Thymus (tissue), 11 donors: ENCODE measurements around the gene CPNE6. TPM values are rescaled to one million over a fixed set of nuclear protein-coding genes. Genes with fewer than 3 reads are reported as not detected.

Source experiments
- DNase-seq, 9 donors: peaks; one replicate each; pipeline ENCODE4 v3.0.0-alpha.2; 2013; ENCODE audit warnings: low spot score in 9 of 9, low read depth in 6 of 9, missing footprints in 1 of 9
- H3K27ac ChIP-seq, 2 donors: one replicate each; pipeline ENCODE4 v1.5.1; 2013; ENCODE audit warnings: control low read depth in 1 of 2, low read depth in 1 of 2, low read length in 1 of 2, mild to moderate bottlenecking in 1 of 2, moderate library complexity in 1 of 2
- H3K27me3 ChIP-seq, 2 donors: one replicate each; pipeline ENCODE4 v1.5.1; 2013; ENCODE audit warnings: low read length in 1 of 2; ENCODE audit not compliant: control insufficient read depth in 2 of 2, insufficient read depth in 1 of 2
- H3K36me3 ChIP-seq, 2 donors: one replicate each; pipeline ENCODE4 v1.5.1; 2013; ENCODE audit warnings: low read length in 1 of 2, mild to moderate bottlenecking in 1 of 2, moderate library complexity in 1 of 2; ENCODE audit not compliant: control insufficient read depth in 2 of 2, insufficient read depth in 2 of 2
- H3K4me1 ChIP-seq, 2 donors: one replicate each; pipeline ENCODE4 v1.5.1; 2013; ENCODE audit warnings: low read length in 2 of 2; ENCODE audit not compliant: control insufficient read depth in 2 of 2, insufficient read depth in 2 of 2
- H3K4me3 ChIP-seq, 2 donors: one replicate each; pipeline ENCODE4 v1.5.1; 2013; ENCODE audit warnings: low read length in 2 of 2, control low read depth in 1 of 2, mild to moderate bottlenecking in 1 of 2
- H3K9me3 ChIP-seq, 2 donors: one replicate each; pipeline ENCODE4 v1.5.1; 2013; ENCODE audit warnings: low read length in 1 of 2, mild to moderate bottlenecking in 1 of 2; ENCODE audit not compliant: control insufficient read depth in 2 of 2, insufficient read depth in 1 of 2
- WGBS: extraction: QIAGEN DNeasy Blood & Tissue Kit; methylation state at CpG from one replicate; pipeline ENCODE4 v1.1.7; 2013; 5-methylcytosine and 5-hydroxymethylcytosine counted together
- polyA plus RNA-seq: library from polyadenylated mRNA; stranded (reverse); fragments of 200-250 nt; gene quantifications from one replicate; pipeline ENCODE4 v1.2.3, GENCODE V29; 2013
- total RNA-seq: library from RNA; stranded (reverse); fragments of 120-200 nt; gene quantifications from one replicate; pipeline ENCODE4 v1.2.4, GENCODE V29; 2013
- donor health status: healthy.

The CPNE6 gene
- total and polyA plus RNA-seq, 2 donors, result 0.05 to 0.34 TPM

DNA sequence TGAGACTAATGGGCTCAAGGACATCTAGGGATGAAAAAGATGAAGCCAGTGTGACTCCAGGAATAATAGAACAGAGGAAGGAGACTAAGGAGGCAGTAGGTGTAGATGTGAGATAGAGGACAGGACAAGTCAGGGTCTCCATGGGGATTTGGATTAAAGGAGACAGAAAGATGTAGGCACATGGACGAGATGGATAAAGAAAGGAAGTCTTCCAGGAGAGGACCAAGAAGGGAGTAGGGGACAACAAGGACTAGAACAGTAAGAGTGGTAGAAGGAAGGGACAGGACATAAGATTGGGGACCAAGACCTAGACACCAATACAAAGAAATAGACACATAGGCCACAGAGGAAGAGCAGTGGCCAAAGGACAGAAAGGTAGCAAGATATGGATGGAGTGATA is 15.6 kb downstream of the CPNE6 start:
- no peaks in the 10 kb centered on the region for H3K9me3 ChIP-seq
- no peak for DNase-seq
- no peak overlapping the region for H3K27ac ChIP-seq
- H3K4me1 ChIP-seq, result peaks cover 3 to 6% of the 10 kb centered on the region in 2 donors
- WGBS, result 96% methylated on average over 1 of the region's 1 CpG
- no peak overlapping the region for H3K4me3 ChIP-seq
- H3K36me3 ChIP-seq, result no peaks in the 10 kb centered on the region
- peaks cover 0 to 16% of the 10 kb centered on the region in 2 donors for H3K27me3 ChIP-seq

DNA sequence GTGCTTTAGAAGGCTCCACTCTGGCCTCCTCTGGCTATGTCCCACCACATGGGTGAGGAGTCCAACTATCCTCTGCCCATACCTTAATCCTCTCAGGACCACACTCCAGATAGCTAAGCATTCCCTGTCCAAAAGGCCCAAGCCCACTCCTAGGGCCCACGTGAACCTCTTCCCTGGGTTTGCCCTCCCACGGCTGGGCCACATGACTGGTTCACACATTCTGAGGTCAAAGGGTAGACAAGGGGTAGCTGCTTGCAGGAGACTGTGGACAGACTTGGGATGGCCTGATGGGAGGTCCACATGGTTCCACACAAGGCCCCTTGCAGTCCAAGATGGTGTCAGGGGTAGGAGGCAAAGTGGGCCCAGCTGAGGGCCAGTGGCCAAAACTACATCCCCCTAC is 16.7 kb downstream of the CPNE6 start:
- H3K36me3 ChIP-seq, result no peaks in the 10 kb centered on the region
- H3K27ac ChIP-seq, result no peak overlapping the region
- H3K9me3 ChIP-seq, result no peaks in the 10 kb centered on the region
- WGBS, result 100% methylated on average over 2 of the region's 2 CpGs
- peaks cover 0 to 6% of the 10 kb centered on the region in 2 donors for H3K27me3 ChIP-seq
- no peak overlapping the region for H3K4me3 ChIP-seq
- peaks cover 3 to 6% of the 10 kb centered on the region in 2 donors for H3K4me1 ChIP-seq
- DNase-seq, result no peak

DNA sequence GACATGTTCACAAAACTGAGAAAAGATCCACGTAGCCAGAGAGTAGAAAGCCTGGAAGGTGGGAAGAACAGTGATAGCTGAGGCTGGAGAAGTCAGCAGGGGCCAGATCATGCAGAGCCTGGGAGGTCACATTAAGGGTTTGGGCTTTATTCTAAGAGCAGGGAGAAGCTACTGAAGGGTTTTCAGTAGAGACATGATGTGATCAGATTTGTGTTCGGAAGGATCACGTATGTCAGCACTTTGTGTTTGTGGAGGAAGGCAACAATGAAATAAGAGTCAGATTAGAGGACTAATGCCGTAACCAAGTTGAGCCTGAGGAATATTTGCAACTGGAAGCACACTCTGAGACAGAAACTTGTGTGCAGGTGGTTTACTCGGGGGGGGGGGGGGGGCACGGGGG is 18.5 kb downstream of the CPNE6 start:
- Histone ChIP-seq H3K36me3 (no peaks in the 10 kb centered on the region), H3K27ac (no peak overlapping the region), H3K9me3 (no peaks in the 10 kb centered on the region), H3K4me3 (no peak overlapping the region), H3K4me1 (peaks cover 11 to 20% of the 10 kb centered on the region in 2 donors), H3K27me3 (no peaks in the 10 kb centered on the region)
- 84% methylated on average over 6 of the region's 6 CpGs for WGBS
- DNase-seq, result no peak

- Histone ChIP-seq H3K27me3 (no peaks in the 10 kb centered on the region), H3K36me3 (no peaks in the 10 kb centered on the region), H3K27ac (no peak overlapping the region), H3K4me1 (peaks cover 13 to 28% of the 10 kb centered on the region in 2 donors), H3K9me3 (no peaks in the 10 kb centered on the region), H3K4me3 (no peak overlapping the region)
- no peak for DNase-seq
Observed at GRCh38 chr14:24092110-24092504, 20.7 kb downstream of the CPNE6 start.

GRCh38 chr14:24092505-24093206 is 21.3 kb downstream of the CPNE6 start:
- H3K4me3 ChIP-seq, result no peak overlapping the region
- DNase-seq, result no peak
- H3K4me1 ChIP-seq, result peaks cover 13 to 28% of the 10 kb centered on the region in 2 donors
- H3K27ac ChIP-seq, result no peak overlapping the region
- H3K36me3 ChIP-seq, result no peaks in the 10 kb centered on the region
- H3K27me3 ChIP-seq, result no peaks in the 10 kb centered on the region
- no peaks in the 10 kb centered on the region for H3K9me3 ChIP-seq
- WGBS, result 84% methylated on average over 4 of the region's 4 CpGs

- WGBS, result 85% methylated on average over 19 of the region's 19 CpGs
- H3K36me3 ChIP-seq, result peaks cover under 1 to 4% of the 10 kb centered on the region in 2 donors
- H3K9me3 ChIP-seq, result no peaks in the 10 kb centered on the region
- peak overlapping the region; percentile 27 to 34 for H3K27ac ChIP-seq
- no peak for DNase-seq
- H3K4me3 ChIP-seq, result peak overlapping the region; percentile 54 to 90
- H3K27me3 ChIP-seq, result no peaks in the 10 kb centered on the region
- H3K4me1 ChIP-seq, result peaks cover 13 to 28% of the 10 kb centered on the region in 2 donors
Observed at GRCh38 chr14:24093207-24093900, 22.0 kb downstream of the CPNE6 start.

- whole genome bisulfite sequencing, result under 1% methylated on average over 68 of the region's 68 CpGs
- Histone ChIP-seq H3K4me3 (peak within 1 kb of the TSS; percentile 54 to 90), H3K4me1 (peaks cover 13 to 28% of the 10 kb centered on the region in 2 donors), H3K27ac (peak within 1 kb of the TSS; percentile 66 to 97), H3K27me3 (no peaks in the 10 kb centered on the region), H3K9me3 (no peaks in the 10 kb centered on the region), H3K36me3 (peaks cover 9 to 11% of the 10 kb centered on the region in 2 donors)
- DNase-seq, result peak in 6 of 9 donors; percentile 23 to 75 (median 44)
Observed at GRCh38 chr14:24093901-24094840, 22.8 kb downstream of the CPNE6 start, which contains the start of gene PCK2. Gene PCK2 (plus strand): TSS chr14:24094311. CDS start chr14:24094406, 95 bp downstream.

- Histone ChIP-seq H3K4me3 (peak overlapping the region; percentile 54 to 90), H3K27ac (peak overlapping the region; percentile 66 to 97), H3K4me1 (peaks cover 13 to 28% of the 10 kb centered on the region in 2 donors), H3K27me3 (no peaks in the 10 kb centered on the region), H3K9me3 (no peaks in the 10 kb centered on the region), H3K36me3 (peaks cover 9 to 11% of the 10 kb centered on the region in 2 donors)
- WGBS, result 10% methylated on average over 14 of the region's 14 CpGs
- DNase-seq, result peak in 1 of 9 donors; percentile 16
Observed at GRCh38 chr14:24094841-24095270, 23.5 kb downstream of the CPNE6 start.
